ENCODE data around the gene KRT83.

GRCh38 chr12:52360663-52361271, 39.6 kb upstream of the KRT83 start:
- no peak for TF ChIP-seq CTCF (conservative IDR thresholded peaks at IDR 0.05)
- no peak for TF ChIP-seq EZH2 (IDR thresholded peaks at IDR 0.05; ENCODE audit: low read depth)

Data from PC-9 (cell line).